ENCODE results near the gene FER.

DNA sequence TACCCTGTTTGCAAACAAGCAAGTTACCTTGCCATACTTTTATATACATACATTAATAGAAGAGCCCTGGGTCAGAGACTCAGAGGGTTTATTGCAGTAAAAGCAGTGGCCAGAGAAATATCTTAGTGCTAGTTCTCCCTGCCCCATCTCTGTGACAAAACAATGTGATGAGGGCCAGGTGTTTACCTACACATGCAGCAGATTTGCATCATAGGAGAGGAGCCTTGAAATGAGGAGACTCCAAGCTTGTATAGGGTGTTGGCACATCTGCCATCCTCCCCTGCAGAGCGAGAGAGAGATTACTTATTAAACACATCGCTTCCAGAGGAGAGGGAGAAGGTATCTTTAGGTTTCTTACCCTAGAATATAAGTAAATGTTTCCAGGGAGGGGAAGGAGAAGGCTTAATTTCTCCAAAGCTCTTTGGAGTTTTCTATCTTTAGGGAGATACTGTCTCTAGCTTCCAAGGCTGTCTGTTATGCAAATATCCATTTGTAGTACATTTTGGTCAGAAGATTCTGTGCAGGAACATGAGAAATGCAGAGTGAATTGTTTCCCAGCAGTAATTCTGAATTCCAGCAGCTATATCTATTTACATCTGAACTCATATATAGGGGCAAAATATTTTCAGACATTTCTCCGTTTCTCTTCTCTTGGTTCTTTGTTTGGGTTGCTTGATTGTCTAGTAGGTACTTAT, 15.7 kb downstream of the FER start:
- TF ChIP-seq, protein P1, sequence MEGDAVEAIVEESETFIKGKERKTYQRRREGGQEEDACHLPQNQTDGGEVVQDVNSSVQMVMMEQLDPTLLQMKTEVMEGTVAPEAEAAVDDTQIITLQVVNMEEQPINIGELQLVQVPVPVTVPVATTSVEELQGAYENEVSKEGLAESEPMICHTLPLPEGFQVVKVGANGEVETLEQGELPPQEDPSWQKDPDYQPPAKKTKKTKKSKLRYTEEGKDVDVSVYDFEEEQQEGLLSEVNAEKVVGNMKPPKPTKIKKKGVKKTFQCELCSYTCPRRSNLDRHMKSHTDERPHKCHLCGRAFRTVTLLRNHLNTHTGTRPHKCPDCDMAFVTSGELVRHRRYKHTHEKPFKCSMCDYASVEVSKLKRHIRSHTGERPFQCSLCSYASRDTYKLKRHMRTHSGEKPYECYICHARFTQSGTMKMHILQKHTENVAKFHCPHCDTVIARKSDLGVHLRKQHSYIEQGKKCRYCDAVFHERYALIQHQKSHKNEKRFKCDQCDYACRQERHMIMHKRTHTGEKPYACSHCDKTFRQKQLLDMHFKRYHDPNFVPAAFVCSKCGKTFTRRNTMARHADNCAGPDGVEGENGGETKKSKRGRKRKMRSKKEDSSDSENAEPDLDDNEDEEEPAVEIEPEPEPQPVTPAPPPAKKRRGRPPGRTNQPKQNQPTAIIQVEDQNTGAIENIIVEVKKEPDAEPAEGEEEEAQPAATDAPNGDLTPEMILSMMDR (IDR thresholded peaks at IDR 0.05; ENCODE audit: poor library complexity), result no peak
- no peak for TF ChIP-seq EZH2 (IDR thresholded peaks at IDR 0.05; ENCODE audit: borderline replicate concordance)
